ENCODE measurements around the gene PSPC1. TPM values are rescaled to one million over a fixed set of nuclear protein-coding genes. Genes with fewer than 3 reads are reported as not detected.

The PSPC1 gene
- polyA plus RNA-seq, 2 of the 4 experiments (the other 2 are of a cell fraction) = 47.5 to 49.0 TPM

DNA sequence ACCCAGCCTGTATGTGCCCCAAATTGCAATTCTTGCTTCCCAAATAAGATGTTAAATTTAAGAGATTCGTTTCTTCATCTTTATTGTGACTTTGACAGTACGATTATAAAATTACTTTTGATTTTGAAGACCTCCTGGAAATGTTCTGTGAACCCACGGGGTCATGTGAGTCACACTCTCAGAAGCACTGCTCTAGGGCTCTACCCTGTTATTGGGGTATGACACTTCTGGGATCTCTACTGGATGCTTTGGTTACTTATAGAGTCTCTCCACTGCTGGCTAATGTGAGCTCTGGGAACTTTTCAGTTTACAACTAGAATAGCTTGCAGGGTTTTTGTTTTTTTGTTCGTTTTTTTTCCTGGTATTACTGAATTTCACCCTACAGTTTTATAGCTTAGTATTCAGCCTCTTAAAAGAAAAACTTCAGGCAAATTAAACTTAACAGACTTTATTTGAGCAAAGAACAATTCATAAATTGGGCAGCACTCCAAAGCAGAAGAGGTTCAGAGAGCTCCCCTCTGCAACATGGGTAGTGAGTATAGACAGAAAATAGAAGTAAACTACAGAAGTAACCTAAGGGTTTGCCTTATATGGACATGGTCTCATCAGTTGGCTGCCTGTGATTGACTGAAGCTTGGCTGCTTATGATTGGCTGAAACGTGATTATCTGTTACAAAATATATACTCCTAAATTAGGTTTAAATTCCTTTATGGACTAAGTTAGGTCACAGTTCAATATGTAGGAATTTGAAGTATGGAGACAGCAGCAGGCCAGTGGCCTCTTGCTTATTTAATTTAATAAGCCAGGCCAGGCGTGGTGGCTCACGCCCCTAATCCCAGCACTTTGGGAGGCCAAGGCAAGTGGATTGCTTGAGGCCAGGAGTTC lies 28.5 kb upstream of the PSPC1 start:
- no peak overlapping the region for H3K4me2 ChIP-seq
- 91% methylated on average over 7 of the region's 7 CpGs for WGBS (ENCODE audit: missing lambda C conversion rate)
- no peaks in the 10 kb centered on the region for H3K4me1 ChIP-seq
- DNase-seq (ENCODE audit: low read depth in 1 of 2, low spot score in 1 of 2) (no peak), FAIRE-seq (no peak), ATAC-seq (no peak)
- ChIA-PET POLR2A (no interaction called here), CTCF (interaction anchor here (0.6 kb wide), 1 partner anchor 227 kb away, joined by 3 read pairs; no protein-coding TSS in a partner anchor)
- no peaks in the 10 kb centered on the region for H3K9me3 ChIP-seq
- TF ChIP-seq PBX3 (IDR thresholded peaks at IDR 0.05) (no peak), HOXB5 (CRISPR knock-in tag; IDR thresholded peaks at IDR 0.05) (no peak), NR3C1 (IDR thresholded peaks at IDR 0.05) (no peak), ZSCAN20 (CRISPR knock-in tag; IDR thresholded peaks at IDR 0.05) (no peak), ZNF302 (CRISPR knock-in tag; IDR thresholded peaks at IDR 0.05) (no peak), KDM5A (IDR thresholded peaks at IDR 0.05) (no peak), MYC (IDR thresholded peaks at IDR 0.05; ENCODE audit: borderline replicate concordance, low read length) (no peak), RAD21 (conservative IDR thresholded peaks at IDR 0.05 in 1 of 2, IDR thresholded peaks at IDR 0.05 in 1 of 2) (no peak), CTCF (IDR thresholded peaks at IDR 0.05) (no peak), ZFP36 (IDR thresholded peaks at IDR 0.05; ENCODE audit: borderline replicate concordance, partially characterized antibody) (no peak), CBX8 (IDR thresholded peaks at IDR 0.05) (no peak), ZC3H11A (IDR thresholded peaks at IDR 0.05) (no peak), MAZ (IDR thresholded peaks at IDR 0.05; ENCODE audit: borderline replicate concordance, low read depth, low read length) (no peak), TFCP2L1 (CRISPR knock-in tag; IDR thresholded peaks at IDR 0.05) (no peak), KDM1A (IDR thresholded peaks at IDR 0.05; ENCODE audit: low read depth) (no peak), NPAS2 (CRISPR knock-in tag; IDR thresholded peaks at IDR 0.05; ENCODE audit: borderline replicate concordance) (no peak), MAFK (IDR thresholded peaks at IDR 0.05; ENCODE audit: partially characterized antibody) (no peak), FOSB (CRISPR knock-in tag; IDR thresholded peaks at IDR 0.05) (no peak)
- no peak overlapping the region for H3K4me3 ChIP-seq
- H3K27ac ChIP-seq = no peak overlapping the region

DNA sequence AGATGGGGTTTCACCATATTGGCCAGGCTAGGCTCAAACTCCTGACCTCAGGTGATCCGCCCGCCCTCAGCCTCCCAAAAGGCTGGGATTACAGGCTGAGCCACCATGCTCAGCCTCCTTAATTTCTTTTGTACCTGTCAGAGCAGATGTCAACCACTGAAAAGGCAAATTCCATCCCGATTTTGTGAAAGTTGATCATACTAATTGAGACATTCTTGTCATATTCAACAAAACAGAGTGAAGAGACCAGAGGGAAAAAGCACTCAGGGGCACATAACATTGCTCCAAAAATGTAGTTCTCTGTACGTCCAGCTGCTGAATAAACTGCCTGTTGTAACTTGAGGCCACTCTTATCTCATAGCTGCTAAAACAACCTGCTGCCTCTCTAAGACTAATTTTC lies 27.4 kb upstream of the PSPC1 start:
- CTCF ChIA-PET = interaction anchor here (0.6 kb wide), 2 partner anchors 8 to 20 kb away, joined by 3 read pairs; no protein-coding TSS in a partner anchor
- FAIRE-seq = no peak
- H3K9me3 ChIP-seq = no peaks in the 10 kb centered on the region
- TF ChIP-seq E2F6 (IDR thresholded peaks at IDR 0.05; ENCODE audit: borderline replicate concordance, low read depth) = no peak
- no peak for TF ChIP-seq POLR2A (IDR thresholded peaks at IDR 0.05; ENCODE audit: low read length)
- no peak overlapping the region for H3K4me3 ChIP-seq
- DNase-seq (ENCODE audit: low read depth in 1 of 2, low spot score in 1 of 2) = no peak
- H3K27ac ChIP-seq = no peak overlapping the region
- no peaks in the 10 kb centered on the region for H3K4me1 ChIP-seq
- no peak overlapping the region for H3K4me2 ChIP-seq
- POLR2A ChIA-PET = no interaction called here
- 98% methylated on average over 4 of the region's 4 CpGs for WGBS (ENCODE audit: missing lambda C conversion rate)
- no peak for ATAC-seq

DNA sequence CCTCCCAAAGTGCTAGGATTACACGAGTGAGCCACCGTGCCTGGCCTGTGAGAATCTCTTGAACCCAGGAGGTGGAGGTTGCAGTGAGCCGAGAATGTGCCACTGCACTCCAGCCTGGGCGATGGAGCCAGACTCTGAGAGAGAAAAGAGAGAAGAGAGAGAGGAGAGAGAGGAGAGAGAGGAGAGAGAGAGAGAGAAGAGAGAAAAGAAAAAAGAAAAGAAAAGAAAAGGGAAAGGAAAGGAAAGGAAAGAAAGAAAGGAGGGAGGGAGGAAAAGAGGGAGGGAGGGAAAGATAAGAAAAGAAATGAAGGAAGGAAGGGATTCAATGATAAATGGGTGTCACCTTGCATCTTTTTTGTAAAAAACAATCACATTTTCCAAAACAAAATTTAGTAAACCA lies 23.0 kb upstream of the PSPC1 start:
- H3K4me2 ChIP-seq = no peak overlapping the region
- no peaks in the 10 kb centered on the region for H3K4me1 ChIP-seq
- CTCF ChIA-PET = no interaction called here
- POLR2A ChIA-PET = no interaction called here
- H3K27ac ChIP-seq = no peak overlapping the region
- FAIRE-seq = no peak
- H3K4me3 ChIP-seq = no peak overlapping the region
- ATAC-seq = no peak
- no peaks in the 10 kb centered on the region for H3K9me3 ChIP-seq
- 88% methylated on average over 4 of the region's 4 CpGs for WGBS (ENCODE audit: missing lambda C conversion rate)
- DNase-seq (ENCODE audit: low read depth in 1 of 2, low spot score in 1 of 2) = no peak
- TF ChIP-seq POLR2A (IDR thresholded peaks at IDR 0.05; ENCODE audit: low read length) (no peak), TFCP2L1 (CRISPR knock-in tag; IDR thresholded peaks at IDR 0.05) (no peak), RARB (CRISPR knock-in tag; IDR thresholded peaks at IDR 0.05) (no peak), RFX5 (IDR thresholded peaks at IDR 0.05) (no peak), RCOR1 (IDR thresholded peaks at IDR 0.05; ENCODE audit: low read depth, low read length) (no peak), E2F6 (IDR thresholded peaks at IDR 0.05; ENCODE audit: borderline replicate concordance, low read depth) (no peak), NPAS2 (CRISPR knock-in tag; IDR thresholded peaks at IDR 0.05; ENCODE audit: borderline replicate concordance) (no peak), RAD21 (conservative IDR thresholded peaks at IDR 0.05 in 1 of 2, IDR thresholded peaks at IDR 0.05 in 1 of 2) (no peak), MAZ (IDR thresholded peaks at IDR 0.05; ENCODE audit: borderline replicate concordance, low read depth, low read length) (no peak), PHF8 (IDR thresholded peaks at IDR 0.05; ENCODE audit: borderline replicate concordance, low read depth) (no peak), ESRRA (IDR thresholded peaks at IDR 0.05; ENCODE audit: borderline replicate concordance, low read length) (no peak)
- TF ChIP-seq, protein P1, sequence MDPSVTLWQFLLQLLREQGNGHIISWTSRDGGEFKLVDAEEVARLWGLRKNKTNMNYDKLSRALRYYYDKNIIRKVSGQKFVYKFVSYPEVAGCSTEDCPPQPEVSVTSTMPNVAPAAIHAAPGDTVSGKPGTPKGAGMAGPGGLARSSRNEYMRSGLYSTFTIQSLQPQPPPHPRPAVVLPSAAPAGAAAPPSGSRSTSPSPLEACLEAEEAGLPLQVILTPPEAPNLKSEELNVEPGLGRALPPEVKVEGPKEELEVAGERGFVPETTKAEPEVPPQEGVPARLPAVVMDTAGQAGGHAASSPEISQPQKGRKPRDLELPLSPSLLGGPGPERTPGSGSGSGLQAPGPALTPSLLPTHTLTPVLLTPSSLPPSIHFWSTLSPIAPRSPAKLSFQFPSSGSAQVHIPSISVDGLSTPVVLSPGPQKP (IDR thresholded peaks at IDR 0.05; ENCODE audit: low read depth, low read length) = no peak
